Measurements from ENCODE around the gene MTNR1A. TPM values are rescaled to one million over a fixed set of nuclear protein-coding genes. Genes with fewer than 3 reads are reported as not detected.
"Not testable (repeated sequence)": the region's sequence is repeated elsewhere in the genome, so short reads cannot be mapped to it uniquely, and the experiment has no call there.

Gene MTNR1A
- total RNA-seq, 1 donor from 2014 or later, result 0.21 TPM

DNA sequence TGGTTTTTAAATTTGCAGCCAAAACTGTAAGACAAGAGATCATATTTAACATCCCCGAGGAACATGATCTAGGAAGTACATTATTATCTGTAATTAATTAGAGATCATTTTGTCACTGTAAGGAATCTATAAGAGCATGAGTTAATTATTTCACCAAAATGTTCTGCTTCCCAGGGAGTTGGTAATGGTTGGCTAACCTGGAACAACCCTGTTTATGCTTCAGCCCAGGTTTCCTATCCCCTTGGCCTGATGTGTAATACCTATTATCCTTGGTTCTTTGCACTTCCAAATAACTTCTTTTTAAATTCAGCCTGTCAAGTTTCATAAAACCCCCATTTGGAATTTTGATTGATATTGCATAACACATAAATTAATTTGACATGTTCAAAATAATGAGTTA, 6.4 kb upstream of the MTNR1A start:
- no peak for DNase-seq

DNA sequence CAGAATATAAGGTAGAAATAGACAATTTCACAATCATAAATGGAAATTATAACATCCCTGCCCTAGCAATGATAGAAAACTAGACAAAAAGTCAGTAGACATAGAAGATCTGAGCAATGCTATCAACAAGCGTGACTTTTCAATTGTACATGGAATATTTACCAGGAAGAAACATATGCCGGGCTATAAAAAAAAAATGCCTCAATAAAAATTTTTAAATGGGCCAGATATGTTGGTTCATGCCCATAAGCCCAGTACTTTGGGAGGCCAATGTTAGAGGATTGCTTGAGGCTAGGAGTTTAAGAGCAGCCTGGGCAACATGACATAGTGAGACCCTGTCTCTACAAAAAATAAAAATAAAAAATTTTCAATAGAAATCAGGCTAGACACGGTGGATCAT, 5.3 kb upstream of the MTNR1A start:
- no peak for DNase-seq

DNA sequence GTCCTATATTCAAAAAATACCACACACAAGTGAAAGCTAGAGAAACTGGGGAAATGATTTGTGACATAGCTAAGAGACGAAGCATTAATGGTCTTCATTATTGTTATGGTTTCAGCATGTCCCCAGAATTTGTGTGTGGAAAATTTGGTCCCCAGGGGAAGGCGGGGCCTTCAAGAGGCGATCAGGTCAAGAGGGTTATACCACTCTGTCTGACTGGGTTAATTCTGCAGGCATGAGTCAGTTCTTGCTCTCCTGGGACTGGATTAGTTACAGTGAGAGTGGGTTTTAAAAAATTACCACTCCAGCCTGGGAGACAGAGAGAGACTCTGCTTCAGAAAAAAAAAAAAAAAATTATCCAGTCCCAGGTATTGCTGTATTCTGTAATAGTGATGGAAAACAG, 2.1 kb upstream of the MTNR1A start:
- no peak for DNase-seq

DNA sequence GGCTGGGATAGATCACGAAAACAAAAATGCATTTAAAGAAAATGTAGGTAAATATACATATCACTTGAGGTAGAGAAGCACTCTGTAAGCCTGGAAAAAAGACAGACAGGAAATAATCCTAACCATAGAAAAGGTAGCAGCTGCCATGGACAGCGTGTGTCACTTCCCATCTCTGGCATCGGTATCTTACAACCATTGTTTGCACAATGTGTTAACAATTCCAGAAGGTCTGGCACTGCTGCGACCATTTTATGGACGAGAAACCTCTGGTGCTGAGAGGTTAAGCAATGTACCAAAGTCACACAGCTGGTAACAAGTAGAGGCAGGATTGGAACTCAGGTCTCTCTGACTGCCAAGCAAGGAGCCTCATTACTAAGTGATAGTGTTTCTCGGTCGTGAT, 1.7 kb upstream of the MTNR1A start:
- no peak for DNase-seq

DNA sequence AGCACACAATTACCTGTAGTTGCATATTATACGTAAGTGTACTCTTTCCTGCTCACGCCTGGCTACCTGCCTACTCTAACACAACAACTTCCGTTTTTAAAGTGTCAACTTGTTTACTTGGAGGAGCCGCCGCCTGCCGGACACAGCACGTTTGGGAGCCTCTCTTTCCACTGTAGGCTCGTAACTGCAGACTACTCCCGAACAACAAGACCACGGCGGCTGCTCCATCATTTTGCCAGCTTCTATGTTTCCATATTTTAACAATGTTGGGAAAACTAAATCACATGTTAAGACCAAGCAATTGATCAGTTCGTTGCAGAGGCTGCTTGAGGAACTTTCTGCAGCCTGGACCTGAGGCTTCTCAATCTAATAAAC, 841 bp downstream of the MTNR1A start:
- peak; percentile 56 for DNase-seq

DNA sequence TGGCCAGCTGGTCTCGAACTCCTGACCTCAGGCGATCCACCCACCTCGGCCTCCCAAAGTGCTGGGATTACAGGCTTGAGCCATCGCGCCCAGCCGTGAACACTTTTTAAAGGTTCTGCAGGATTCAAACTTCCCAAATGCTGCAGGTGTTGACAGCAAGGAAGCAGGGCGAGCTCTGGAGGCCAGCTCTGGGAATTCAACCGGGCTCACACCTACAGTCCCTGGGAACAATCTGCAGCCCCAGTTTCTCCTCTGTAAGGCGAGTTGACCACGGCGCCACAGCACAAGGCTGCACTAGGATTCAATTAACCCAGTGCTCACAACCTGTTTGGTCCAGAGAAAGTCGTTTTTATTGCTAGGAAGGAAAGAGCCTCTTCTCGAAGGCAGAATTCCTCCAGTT, 1.6 kb downstream of the MTNR1A start:
- no peak for DNase-seq

DNA sequence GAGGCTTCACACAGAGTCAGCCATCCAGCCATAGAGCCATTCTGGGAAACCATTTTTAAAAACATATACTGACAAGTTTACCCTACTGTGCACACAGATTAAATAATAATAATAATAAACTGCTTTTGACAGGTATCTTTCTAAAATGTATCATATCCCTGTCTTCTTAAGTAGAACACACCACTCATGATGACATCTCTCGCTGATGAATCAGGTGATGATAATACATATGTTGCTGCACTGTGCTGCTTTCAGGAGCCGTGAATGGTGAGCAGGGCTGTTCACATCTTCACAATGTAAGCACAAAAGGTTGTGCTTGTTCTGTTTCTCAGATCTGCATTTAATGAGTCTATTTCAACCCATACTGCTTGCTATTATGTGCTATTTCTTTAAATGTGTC, 3.5 kb downstream of the MTNR1A start:
- DNase-seq, result no peak

DNA sequence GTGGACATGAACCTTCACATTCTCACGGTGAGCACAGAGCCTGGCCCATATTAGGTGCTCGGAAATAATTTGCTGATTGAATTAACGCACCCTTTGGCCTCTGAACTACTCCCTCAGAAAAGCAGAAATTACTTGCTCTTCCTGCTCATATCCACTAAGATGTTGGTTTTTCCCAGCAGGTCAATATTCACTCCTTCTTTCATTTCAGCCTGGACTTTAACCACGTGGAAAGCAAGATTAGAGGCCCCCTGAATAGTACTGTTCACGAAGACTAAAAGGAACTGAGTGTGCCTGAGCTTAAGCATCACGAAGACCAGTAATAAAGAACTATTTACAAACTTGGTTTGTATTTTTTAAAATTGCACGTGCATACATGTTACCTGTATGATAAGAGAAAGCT, 9.9 kb downstream of the MTNR1A start:
- no peak for DNase-seq

DNA sequence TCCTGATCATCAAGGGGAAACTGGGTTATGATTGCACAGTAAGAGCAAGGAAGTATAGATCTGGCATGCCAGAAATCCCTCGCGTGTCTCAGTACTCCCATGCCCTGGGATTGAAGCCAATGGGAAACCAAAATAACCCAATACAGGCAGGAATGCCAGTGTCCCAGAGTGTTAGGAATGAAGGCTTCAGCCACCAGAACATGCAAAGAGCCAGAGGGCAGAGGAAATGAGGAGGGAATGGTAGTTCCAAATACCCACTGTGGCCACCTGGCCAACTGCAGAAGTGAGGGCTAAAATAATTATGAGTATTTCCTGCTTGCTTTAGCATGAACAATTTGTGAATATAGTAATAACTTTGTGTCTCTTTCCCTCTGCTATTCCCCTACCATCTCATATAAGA, 12.2 kb downstream of the MTNR1A start:
- no peak for DNase-seq

DNA sequence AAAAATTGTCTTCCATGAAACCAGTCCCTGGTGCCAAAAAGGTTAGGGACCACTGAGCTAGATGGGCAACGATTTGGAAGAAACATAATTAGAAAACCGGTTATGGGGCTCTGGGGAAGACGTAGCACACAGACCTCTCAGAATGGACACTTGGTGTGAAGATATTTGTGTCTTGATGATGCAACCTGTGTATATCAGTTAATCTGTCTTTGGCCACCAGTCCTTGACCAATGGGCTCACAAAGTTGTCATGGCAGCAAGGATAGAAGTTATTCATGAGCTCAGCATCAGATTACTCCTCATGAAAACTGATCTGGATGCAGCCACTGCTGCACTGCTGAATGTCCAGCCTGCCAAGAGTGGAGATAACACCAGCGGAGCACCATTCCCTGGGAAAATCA, 13.6 kb downstream of the MTNR1A start:
- DNase-seq, result no peak

DNA sequence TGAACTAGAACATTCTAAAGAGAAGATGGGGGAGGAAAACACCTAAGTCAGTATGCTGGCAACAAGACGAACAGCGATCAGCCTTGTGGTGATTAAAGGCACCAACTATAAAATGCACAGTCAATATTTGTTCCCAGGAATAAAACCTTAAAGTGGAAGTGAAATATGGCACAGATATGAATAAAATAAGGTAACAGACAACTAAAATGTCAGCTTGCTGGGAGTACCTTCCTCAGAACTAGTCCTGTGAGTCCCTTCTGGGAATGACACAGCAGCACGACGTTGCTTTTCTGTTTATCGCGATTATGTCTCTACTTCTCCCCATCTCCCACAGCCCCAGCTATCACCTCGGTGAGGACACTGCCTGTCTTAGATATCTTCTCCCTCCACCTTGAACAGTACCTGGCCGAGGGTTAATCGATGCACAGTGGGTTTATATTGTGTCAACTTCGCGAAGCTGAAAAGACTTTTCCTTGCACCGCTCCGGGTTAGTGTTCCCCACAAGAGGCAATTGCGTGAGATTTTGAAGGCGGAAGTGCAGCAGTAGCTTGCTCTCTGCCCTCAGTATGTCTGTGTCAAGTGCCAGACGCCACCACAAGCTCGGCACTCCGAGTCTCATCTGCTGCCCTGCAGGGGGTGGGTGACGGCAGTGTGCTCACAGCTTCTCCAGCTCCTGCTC, 17.4 kb downstream of the MTNR1A start:
- no peak for DNase-seq

DNA sequence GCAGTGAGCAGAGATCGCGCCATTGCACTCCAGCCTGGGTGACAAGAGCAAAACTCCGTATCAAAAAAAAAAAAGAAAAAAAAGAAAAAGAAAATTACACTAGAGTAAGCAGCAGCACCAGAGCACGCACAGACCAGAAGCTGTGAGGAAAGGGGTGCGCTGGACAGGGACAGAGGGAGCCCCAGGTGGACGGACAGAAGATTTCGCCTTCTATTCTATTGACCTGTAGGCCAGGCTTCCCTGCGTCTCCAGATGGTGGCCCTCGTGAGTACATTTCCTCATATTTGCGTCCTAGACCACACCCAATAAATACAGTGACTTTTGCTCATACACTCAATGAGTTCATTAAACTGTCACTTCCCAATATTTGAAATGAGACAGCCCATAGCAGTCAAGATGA, 19.1 kb downstream of the MTNR1A start:
- DNase-seq, result no peak

DNA sequence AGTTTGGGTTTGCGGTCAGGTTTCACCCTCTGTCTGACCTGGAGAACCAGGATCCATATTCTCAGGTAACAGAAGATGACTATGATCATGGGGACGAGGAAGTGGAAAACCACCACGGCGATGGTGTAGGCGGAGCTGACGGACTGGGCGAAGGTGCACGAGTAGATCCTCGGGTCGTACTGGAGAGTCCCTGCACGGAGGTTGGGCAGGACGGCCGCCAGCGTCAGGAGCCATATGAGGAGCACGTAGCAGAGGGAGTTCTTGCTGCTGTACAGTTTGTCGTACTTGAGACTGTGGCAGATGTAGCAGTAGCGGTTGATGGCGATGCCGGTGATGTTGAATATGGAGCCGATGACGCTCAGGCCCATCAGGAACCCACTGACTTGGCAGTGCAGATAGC, 21.3 kb downstream of the MTNR1A start:
- no peak for DNase-seq

DNA sequence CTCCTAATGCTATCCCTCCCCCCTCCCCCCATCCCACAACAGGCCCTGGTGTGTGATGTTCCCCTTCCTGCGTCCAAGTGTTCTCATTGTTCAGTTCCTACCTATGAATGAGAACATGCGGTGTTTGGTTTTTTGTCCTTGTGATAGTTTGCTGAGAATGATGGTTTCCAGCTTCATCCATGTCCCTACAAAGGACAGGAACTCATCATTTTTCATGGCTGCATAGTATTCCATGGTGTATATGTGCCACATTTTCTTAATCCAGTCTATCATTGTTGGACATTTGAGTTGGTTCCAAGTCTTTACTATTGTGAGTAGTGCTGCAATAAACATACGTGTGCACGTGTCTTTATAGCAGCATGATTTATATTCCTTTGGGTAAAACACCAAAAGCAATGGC, 31.4 kb downstream of the MTNR1A start:
- not testable (repeated sequence) for DNase-seq

DNA sequence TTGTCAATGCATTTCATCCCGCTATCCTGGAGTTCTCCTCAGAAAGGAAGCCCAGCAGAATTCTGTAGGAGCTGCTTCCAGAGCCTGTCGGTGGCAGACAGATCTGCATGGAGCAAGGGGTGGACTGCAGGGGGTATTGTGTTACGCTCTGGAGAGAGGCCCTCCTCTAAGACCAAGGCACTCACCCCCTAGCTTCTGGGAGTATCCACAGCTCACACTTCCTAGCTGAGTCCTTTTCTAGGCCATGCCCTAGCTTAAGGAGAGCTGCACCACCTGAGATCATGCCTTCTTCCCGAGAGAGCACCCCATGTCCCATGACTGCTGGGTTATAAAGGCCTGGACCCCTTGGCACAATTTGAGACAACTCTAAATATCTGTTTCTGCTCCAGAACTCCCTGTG, 39.1 kb downstream of the MTNR1A start:
- DNase-seq, result no peak

DNA sequence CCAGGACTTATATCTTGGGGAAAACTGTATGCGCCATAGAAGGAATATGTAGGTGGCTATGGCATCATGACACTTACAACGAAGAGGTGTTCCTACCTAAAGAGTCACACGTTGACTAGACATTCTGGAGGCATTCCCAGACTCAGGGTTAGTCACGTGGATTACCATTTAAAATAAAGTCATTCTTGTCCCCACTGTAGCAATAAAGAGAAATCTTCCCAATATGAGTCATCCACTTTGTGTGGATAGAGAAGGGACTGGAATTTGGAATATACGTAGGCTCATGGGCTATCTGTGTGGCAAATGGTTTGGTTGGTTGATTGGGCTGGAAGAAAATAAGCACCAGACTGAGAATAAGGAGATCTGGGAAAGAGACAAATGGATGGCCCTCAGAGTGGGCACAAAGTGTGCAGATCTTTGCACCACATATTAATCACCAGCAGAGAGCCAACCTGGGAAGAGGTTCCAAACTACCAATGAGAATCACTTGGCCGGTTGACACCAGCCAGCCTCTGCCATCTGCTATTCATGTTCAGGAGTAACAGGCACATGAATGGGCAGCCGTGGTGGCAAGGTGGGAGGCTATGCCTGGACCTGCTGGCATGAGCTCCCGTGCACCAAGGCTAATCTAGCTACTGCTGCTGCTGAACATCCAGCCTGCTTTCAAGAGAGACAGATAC, 41.0 kb downstream of the MTNR1A start:
- DNase-seq, result no peak

DNA sequence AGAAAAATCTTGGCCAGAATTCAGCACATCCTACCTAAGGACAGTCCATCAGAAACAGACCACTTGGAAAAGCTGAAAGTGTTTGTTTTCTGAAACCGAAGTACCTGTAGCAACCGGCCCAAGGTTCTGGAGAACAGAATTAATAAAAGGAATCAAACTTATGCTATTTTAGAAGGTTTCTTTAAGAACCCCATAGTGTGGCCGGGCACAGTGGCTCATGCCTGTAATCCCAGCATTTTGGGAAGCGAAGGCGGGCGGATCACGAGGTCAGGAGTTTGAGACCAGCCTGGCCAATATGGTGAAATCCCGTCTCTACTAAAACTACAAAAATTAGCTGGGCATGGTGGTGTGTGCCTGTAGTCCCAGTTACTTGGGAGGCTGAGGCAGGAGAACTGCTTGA, 50.6 kb downstream of the MTNR1A start:
- not testable (repeated sequence) for DNase-seq

DNA sequence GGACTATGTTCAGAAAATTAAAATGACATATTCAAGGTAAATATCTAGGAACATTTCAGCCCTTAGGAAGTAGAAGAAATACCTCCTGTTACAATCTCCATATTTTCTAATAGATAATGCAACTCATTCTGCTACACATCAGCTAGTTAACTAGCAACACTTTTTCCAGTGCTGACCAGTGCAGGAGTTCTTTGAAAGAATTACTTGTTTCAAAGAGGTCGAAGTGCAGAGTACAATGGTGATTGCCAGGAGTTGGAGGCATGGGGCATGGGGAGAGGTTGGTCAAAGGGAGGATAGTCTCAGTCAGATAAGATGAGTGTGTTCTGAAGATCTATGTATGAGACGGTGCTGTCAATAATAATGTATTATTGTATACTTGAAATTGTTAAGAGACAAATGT, 53.1 kb downstream of the MTNR1A start:
- DNase-seq, result no peak

DNA sequence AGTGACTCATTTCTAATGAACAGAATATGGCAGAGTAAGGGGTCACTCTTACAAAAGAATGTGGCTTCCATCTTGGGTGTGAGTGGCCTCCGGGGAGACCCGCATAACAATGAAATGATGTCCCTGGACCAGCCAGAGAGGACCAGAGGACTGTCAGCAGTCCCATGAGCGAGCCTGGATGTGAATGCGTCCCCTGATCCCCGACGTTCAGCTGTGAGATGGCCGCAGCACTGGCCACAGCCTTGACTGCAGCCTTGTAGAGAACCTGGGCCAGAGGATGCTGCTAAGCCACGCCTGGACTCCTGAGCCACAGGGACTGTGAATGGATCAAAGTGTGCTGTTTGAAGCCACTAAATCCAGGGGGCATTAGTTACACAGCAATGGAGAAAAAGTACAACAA, 53.8 kb downstream of the MTNR1A start:
- DNase-seq, result no peak

DNA sequence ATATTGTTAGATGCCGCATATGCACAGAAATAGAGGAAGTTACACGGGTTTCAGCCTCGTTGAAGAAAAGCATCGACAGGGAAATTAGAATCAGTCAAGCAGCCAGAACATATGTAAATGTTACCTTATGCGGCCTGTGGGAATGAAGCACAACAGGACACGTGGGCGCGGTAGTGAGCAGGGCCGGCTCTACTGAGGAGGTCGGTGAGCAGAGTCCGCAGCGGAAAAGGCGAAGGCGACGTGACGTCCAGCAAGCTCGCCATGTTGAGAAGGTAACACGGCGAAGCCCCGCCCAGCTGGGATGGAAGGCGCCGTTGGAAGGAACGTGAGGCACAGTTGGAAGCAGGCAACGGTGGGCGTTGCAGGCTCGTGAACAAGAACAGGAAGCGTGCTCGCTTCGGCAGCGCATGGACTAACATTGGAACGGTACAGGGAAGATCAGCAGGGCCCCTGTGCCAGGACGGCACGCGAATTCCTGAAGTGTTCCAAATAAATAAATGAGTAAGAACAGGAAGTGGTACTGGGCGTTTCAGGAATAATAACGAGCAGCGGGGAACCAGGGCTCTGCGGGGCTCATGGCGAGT, 54.6 kb downstream of the MTNR1A start:
- DNase-seq, result no peak

DNA sequence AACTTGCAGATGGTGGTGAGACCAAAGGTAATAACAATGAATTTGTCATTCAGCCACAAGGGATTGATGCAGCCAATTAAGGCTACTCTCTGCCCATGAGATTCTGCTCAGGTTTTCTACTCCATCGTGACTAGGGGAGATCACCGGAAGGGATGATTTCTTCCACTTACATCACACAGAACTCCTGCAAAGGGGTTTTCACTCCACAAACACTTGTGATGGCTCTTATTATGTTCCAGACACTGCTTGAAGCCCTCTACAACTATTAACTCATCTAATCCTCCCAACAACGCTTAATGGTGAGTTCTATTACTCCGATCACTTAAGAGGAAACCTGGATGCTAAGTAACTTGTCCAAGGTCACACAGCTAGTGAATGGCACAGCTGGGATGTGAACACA, 55.9 kb downstream of the MTNR1A start:
- DNase-seq, result no peak

DNA sequence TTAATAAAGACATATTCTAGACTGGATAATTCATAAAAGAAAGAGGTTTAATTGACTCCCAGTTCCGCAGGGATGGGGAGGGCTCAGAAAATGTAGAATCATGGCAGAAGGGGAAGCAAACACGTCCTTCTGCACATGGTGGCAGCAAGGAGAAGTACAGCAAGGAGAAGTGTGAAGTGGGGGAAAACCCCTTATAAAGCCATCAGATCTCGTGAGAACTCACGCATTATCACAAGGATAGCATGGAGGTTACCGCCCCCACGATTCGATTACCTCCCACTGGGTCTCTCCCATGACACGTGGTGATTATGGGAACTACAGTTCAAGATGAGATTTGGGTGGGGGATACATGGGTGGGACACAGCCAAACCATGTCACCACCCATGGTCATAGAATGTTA, 58.3 kb downstream of the MTNR1A start:
- DNase-seq, result no peak

DNA sequence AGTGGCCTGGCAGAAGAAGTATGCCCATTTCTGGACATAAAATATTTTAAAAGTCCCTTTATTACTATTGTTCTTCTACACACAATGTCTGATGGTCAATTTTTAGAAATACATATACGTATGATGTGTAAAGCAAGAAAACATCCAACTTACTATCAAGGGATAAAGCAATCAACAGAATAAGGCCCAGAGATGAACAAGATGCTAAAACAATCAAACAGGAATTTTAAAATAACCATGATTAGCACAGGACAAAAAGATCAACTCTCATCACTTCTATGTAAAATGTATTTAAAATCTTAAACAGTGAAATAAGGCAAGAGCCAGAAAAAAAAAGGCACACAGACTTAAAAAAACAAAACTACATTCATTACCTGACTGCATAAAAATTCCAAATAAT, 60.9 kb downstream of the MTNR1A start:
- no peak for DNase-seq

DNA sequence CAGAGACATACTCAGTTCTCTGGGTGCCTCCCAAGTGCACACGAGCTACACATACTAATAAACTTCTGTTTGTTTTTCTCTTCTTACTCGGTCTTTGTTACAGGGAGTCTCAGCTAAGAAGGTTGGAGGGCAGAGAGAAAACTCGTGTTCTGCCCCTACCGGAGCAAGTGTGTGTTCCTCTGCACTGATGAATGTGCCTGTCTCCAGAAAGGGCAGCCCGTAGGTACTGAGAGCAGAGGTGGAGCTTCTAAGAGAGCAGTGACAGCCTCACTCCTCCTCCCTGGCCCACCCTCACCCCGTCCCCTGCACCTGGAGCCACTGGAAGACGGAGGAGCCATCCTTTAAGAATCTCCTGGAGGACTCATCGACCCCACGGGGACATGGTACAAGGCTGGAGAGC, 67.6 kb downstream of the MTNR1A start:
- DNase-seq, result no peak

Measured in tongue (tissue), 2 donors.